ENCODE measurements around the gene CERS3. TPM values are rescaled to one million over a fixed set of nuclear protein-coding genes. Genes with fewer than 3 reads are reported as not detected.

The CERS3 gene
- total RNA-seq, 1 experiment from 2014 or later: not detected

DNA sequence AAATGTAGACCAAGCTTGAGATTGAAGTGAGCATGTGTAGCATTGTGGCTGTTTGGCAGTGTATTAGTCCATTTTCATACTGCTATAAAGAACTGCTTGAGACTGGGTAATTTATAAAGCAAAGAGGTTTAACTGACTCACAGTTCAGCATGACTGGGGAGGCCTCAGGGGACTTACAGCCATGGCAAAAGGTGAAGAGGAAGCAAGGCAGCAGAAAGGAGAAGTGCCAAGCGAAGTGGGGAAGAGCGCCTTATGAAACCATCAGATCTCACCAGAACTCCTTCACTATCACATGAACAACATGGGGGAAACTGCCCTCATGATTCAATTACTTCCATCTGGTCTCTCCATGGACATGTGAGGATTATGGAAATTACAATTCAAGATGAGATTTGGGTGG, 8.6 kb upstream of the CERS3 start:
- intact Hi-C loops (cut with micrococcal nuclease; ENCODE audit: unreplicated experiment): no loop called here
- H3K4me1 ChIP-seq (ENCODE audit: control insufficient read depth, insufficient read depth, low read length): no peaks in the 10 kb centered on the region
- CTCF ChIA-PET: no interaction called here

GRCh38 chr15:100536733-100537132, 8.0 kb upstream of the CERS3 start:
- POLR2A ChIA-PET: no interaction called here
- no peak overlapping the region for H3K27ac ChIP-seq (ENCODE audit: low read length)
- intact Hi-C loops (cut with micrococcal nuclease; ENCODE audit: unreplicated experiment) (no loop called here), in situ Hi-C loops (cut with HindIII; ENCODE audit: low pct_unique_long_range_greater_than_20kb, low sequenced_read_pairs) (no loop called here)
- H3K36me3 ChIP-seq (ENCODE audit: control insufficient read depth, insufficient read depth, low read length): no peaks in the 10 kb centered on the region
- TF ChIP-seq CTCF (IDR thresholded peaks at IDR 0.05): no peak
- TF ChIP-seq POLR2AphosphoS5 (IDR thresholded peaks at IDR 0.05; ENCODE audit: low read depth, low read length): no peak
- no peak for TF ChIP-seq TCF7L2 (IDR thresholded peaks at IDR 0.05; ENCODE audit: low read depth, low read length)
- no peak for TF ChIP-seq REST (IDR thresholded peaks at IDR 0.05; ENCODE audit: insufficient read depth in 1 of 2, low read depth in 2 of 2, low read length in 1 of 2)
- TF ChIP-seq SIN3A (IDR thresholded peaks at IDR 0.05; ENCODE audit: borderline replicate concordance, insufficient read depth, low read depth, low read length): no peak
- no peaks in the 10 kb centered on the region for H3K9me3 ChIP-seq (ENCODE audit: control insufficient read depth, insufficient read depth, low read depth, low read length)
- BruUV-seq (replicated peaks): no TSS peak
- peaks cover 6% of the 10 kb centered on the region for H3K27me3 ChIP-seq (ENCODE audit: control insufficient read depth, insufficient read depth, low read length)
- CTCF ChIA-PET: no interaction called here
- H3K4me3 ChIP-seq (ENCODE audit: low read depth in 2 of 2, low read length in 2 of 2): no peak overlapping the region
- ATAC-seq: no peak
- no peaks in the 10 kb centered on the region for H3K4me1 ChIP-seq (ENCODE audit: control insufficient read depth, insufficient read depth, low read length)
- DNase-seq (ENCODE audit: low read depth, low spot score): no peak

More for the DNA sequence above, 8.6 kb upstream of the CERS3 start:
- Histone ChIP-seq H3K4me3 (ENCODE audit: low read depth in 2 of 2, low read length in 2 of 2) (no peak overlapping the region), H3K27me3 (ENCODE audit: control insufficient read depth, insufficient read depth, low read length) (peaks cover 2% of the 10 kb centered on the region; the same call in 1 of the 2 replicates), H3K27ac (ENCODE audit: low read length) (no peak overlapping the region), H3K9me3 (ENCODE audit: control insufficient read depth, insufficient read depth, low read depth, low read length) (no peaks in the 10 kb centered on the region), H3K36me3 (ENCODE audit: control insufficient read depth, insufficient read depth, low read length) (no peaks in the 10 kb centered on the region)
- ATAC-seq (no peak), DNase-seq (ENCODE audit: low read depth, low spot score) (no peak)
- in situ Hi-C loops (cut with HindIII; ENCODE audit: low pct_unique_long_range_greater_than_20kb, low sequenced_read_pairs): no loop called here
- TF ChIP-seq CTCF (IDR thresholded peaks at IDR 0.05): no peak
- no peak for TF ChIP-seq TCF7L2 (IDR thresholded peaks at IDR 0.05; ENCODE audit: low read depth, low read length)
- no peak for TF ChIP-seq SIN3A (IDR thresholded peaks at IDR 0.05; ENCODE audit: borderline replicate concordance, insufficient read depth, low read depth, low read length)
- no peak for TF ChIP-seq POLR2AphosphoS5 (IDR thresholded peaks at IDR 0.05; ENCODE audit: low read depth, low read length)
- POLR2A ChIA-PET: no interaction called here
- BruUV-seq (replicated peaks): no TSS peak

Data from Panc1 (cell line).